GDM1 (cell line): ENCODE measurements around the gene ARHGAP24.
"Not testable (repeated sequence)": the region's sequence is repeated elsewhere in the genome, so short reads cannot be mapped to it uniquely, and the experiment has no call there.

Experiments
- DNase-seq: peaks from one replicate; lab custom pipeline; 2025; lab: John Stamatoyannopoulos, UW

ARHGAP24 gene

DNA sequence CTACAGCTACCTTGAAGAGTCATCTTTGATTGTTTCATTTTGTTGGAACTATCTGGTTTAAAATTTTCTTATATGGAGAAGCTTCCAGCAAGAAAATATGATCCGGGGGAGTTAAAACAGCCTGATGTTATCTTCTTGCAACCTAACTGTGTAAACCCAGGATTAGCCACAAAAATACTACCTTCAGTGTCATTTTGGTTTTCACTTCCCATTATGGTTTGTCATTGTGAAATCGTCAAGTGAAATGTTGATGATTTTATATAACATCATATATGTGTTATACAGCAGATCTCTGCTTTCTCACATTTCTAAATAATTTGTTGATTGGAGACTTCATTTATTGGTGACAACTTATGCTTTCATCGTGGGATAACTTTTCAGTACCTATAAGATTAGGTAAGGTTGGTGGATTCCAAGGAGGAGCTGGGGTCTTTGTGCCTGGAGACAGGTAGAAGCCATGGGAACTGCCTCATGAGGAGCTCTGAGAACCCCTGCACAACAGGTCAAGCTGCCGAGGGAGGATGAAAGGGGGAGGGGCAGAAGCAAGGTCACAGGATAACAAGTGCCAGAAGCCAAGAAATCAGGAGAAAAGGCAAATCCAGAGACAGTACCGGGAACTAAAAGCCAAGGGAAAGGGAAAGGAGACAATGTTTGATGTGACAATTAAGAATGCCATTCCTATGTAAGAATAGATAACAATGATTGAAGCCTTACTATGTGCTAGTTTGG, 7.2 kb downstream of the ARHGAP24 start:
- no peak for DNase-seq

DNA sequence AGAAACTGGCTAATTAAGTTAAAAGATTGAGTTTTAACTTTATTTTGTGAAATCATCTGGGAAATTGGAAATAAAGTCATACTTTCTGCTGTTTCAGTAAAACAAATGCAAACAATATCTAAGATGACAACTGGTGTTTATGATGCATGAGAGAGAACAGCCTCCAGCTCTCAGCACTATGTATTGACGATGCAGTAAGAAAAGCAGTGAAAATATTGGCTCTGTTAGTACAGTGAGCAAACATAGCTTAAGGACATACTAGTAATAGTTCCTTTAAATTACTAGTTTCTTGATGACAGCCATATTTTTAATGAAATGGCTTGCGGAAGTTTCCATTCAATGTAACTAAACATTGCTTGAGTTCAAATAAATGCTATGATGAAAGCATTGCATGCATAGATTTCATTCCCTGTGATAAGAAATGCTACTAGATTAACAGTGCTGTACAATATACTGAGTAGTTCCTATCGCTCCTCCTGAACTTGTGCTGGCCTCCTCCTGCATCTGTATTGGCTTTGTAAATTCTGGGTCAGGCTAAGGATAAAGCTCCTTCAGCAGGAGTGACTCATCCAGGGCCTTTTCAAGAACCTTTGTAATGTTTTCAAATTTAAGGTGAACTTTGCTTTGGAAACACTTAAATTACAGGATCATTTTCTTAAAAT, 11.6 kb downstream of the ARHGAP24 start:
- no peak for DNase-seq

DNA sequence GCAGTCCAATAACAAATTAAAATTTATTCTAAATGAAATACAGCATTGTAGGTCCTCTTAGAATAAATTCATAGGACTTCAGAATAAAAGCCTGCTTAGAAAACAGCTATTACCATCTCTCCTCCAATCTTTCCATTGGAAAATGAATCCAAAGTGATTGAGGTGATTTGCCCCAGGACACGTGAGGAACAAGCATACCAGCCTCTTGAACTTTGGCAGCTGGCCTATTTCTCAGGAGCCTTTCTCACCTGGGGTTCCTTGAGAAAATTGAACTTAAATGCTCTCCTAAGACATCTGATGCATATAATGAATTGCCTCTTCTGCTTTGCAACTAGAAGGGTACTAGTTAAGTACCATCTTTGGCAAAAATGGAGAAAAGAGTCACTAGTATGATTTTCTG, 13.5 kb downstream of the ARHGAP24 start:
- no peak for DNase-seq

DNA sequence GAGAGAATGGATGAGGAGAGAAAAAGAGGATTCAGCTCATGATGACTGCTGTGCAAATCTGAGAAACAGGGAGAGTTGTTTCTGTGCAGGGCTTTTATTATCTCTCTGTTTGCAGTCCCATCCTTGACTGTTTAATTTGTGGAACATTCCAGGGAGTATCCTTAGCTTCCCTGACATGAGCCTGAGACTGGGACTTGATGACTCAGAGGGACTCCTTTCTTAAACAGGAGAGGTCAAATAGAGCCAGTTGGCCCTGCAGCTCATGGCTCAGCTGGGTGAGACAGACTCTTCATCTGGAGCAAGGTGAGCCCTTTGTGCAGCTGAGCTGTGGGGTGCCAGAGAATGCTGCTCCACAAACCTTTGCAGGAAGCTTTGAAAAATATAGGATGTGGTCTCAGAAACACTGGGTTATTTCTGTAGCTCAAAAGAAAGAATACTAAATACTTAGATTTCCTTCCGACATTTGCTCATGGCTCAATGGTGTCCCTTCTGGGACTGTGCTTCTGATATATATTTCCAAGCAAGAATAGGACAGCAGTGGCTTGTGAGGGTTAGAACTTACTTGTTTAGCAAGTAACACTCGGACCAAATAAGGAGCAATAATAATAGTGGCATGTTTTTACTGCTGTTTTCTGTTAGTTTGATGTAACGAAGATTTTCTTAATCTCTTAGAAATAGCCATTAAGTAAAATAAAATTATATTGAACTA, 14.5 kb downstream of the ARHGAP24 start:
- no peak for DNase-seq

DNA sequence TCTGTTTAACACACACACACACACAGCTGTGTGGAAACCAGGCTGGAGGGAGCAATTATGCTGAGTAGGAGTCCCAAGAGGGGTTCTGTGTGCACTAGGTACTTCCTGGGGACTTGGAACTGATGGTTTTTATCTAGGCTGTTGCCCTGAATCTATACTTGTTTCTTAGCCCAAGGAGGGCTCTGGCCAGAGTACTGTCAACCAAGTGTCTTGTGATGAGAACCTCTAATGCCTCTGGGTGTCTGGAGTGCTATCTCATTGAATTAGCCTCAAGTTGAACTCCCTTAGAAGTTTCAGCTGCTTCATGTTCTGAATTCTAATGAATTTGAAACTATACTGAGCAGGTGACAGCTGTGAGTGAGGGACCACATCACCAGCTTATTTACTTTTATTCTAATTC, 16.6 kb downstream of the ARHGAP24 start:
- DNase-seq = no peak

DNA sequence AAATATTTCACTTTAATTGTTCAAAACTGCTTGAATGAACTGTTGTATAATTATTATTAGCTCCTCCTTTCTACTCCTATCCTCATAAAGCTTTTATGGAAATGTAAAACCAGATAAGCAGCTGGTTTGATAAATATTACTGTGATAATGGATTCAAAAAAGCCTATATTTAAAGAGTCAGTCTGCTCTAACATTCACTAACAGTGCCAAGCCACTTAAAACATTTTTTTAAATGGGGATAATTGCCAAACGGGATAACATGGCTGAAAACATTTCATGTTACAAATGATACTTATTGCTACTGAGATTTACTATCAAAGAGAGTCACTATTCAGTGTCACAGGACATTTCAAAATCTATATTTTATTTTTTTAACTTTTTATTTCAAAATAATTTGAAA, 17.4 kb downstream of the ARHGAP24 start:
- DNase-seq = no peak

DNA sequence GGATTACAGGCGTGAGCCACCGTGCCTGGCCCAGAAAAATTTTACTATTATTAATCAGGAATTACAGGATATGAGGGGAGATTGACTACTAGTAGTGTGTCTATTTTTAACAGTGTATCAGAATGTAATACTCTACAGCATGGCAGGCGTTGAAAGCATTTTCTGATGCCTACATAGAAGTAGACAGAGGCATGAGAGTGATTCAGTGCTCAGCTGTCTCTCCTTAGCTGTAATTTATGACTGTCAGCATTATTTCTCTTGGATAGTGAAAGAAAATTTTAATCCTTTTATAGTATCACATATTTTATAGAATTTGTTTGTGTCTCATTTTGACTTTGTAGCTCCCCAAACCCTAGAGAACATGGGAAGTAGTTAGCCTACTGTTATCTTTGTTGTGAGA, 20.7 kb downstream of the ARHGAP24 start:
- DNase-seq = no peak

DNA sequence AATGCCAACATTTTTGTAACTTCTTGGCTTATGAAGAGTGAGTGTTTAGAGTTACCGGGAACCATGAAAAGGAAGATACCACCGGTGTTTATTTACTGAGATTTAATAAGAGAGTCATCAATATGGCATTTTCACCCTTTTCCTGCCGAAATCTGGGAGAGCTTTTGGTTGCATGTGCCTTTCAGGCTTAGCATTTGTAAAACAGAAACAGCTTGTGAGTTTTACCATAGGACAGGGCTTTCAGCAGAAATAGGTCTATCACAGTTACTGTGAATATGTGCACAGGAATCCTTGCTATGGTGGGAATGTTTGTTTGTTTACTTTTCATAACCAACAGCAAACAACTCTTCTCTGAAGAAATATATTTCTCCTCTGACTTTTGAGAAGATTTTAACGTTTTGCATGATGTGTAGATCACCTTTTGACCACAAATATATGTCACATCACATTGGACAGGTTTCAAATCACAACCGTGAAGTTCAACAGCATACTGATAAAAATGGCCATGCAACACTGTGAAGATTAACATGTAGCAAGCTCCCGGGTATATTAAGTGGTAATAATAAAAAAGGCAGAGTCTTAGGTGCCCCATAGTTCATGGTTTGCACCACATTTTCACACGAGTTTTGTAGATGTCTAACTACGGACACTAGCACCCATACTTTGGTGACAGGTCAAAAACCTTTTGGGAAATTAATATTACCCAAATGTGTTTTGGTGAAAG, 21.3 kb downstream of the ARHGAP24 start:
- DNase-seq = no peak

DNA sequence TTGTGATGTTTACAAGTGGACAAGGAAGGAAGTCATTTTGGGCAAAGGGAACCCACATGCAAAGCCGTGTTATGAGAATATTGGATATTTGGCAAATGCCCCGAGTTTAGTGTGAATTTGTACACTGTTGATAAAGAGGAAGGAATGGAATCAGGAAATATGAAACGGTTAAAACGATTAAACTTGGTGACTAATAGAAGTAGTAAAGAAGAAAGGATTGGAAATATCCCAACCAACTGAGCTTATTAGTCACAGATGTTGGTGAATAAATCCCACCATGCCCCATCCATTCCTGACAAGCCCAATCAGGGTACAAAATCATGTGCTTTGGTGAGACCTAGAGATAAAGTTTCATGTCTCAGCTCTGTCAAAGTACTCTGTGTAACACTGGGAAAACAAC, 22.0 kb downstream of the ARHGAP24 start:
- DNase-seq = no peak

DNA sequence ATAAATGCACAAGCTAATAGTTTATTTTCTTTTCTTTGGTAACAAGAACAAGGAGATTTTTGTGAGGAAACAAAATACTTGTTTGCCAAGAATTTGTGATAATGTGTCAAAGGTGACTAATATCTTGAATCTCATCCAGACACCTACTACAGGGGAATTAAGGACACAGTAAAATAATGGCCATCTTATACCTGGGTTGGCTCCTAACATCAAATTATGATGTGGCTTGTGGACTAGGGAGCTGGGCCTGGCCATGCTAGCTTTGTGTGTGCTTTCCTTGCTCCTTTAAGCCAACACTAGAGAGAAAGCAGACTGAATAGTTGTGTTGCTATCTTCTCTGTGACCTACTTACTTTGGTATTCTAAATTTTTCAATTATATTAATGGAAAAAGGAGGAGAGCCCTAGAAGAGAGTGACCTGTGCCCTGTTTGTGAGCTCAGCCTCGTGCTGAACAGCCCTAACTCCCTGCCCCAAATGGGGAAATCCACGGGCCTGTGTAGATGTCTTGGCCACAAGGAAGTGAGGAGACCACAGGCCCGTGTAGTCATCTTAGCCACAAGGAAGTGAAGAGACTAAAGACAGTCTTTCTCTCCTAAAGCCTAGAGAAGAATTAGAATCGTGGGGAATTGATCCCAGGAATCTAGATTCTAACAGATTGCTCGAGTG, 23.3 kb downstream of the ARHGAP24 start:
- DNase-seq = peak; percentile 51

DNA sequence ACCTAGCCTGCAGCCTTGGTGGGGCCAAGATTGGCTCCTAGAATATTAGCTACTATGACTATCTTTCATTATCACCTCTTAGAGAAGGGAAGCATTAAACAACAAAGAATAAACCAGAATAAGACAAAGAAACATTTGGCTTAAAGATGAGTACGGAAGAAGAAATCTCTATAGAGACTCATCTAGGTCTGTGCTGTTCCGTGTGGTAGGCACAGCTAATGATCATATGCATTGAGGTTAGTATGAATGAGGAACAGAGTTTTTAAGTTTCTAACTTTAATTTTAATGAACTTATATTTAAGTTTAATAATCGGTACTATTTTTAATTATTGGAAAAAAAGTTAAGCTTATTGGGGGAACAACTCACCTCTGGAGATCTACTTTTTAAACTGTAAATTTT, 24.6 kb downstream of the ARHGAP24 start:
- DNase-seq = no peak

DNA sequence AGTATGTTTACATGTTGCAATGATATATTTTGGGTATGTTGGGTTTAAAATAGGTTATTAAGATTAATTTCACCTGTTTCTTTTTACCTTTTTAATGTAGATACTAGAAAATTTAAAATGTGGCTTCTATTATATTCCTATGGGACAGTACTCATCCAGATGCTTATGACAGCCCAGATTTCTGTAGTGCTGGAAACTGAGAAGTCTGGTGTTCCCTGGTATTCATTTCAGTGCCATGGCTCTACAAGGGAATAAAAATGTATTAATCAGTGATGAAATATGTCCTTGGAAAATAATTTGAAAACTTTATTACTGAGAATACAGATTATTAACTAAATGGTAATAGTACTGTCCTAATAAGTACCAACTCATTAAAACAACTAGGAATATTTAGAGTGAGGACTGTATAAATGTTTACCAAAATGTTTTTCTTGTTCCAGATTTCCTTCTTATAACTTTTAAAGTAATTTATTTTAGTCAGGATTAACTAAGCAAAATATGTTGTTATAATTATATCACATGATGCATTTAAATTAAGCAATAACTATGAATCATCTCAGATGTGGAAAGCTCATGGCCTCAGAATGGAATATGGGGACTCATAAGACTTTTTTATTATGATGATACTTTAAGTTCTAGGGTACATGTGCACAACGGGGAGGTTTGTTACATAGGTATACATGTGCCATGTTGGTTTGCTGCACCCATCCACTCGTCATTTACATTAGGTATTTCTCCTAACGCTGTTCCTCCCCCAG, 25.3 kb downstream of the ARHGAP24 start:
- no peak for DNase-seq

DNA sequence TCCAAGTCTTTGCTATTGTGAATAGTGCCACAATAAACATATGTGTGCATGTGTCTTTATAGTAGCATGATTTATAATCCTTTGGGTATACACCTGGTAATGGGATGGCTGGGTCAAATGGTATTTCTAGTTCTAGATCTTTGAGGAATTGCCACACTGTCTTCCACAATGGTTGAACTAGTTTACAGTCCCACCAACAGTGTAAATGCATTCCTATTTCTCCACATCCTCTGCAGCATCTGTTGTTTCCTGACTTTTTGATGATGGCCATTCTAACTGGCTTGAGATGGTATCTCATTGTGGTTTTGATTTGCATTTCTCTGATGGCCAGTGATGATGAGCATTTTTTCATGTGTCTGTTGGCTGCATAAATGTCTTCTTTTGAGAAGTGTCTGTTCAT, 26.2 kb downstream of the ARHGAP24 start:
- not testable (repeated sequence) for DNase-seq

DNA sequence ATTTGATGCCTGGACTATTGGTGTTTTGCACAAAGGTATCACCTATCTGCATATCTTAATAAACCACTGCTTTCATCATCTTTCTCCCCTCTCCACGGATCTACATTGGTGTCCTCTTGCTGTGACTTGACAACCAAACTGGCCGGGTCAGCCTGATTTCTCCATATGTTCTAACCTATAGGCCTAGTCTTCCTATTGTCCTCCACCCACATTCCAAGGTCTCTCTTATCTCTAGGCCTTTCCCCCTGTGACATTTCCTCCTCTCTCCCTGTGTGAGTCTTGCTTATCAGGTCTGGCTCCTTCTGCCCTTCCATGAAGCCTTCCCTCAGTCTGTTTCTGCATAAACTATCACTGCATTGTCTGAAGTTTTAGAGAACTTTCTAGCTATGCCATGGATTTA, 33.7 kb downstream of the ARHGAP24 start:
- no peak for DNase-seq

DNA sequence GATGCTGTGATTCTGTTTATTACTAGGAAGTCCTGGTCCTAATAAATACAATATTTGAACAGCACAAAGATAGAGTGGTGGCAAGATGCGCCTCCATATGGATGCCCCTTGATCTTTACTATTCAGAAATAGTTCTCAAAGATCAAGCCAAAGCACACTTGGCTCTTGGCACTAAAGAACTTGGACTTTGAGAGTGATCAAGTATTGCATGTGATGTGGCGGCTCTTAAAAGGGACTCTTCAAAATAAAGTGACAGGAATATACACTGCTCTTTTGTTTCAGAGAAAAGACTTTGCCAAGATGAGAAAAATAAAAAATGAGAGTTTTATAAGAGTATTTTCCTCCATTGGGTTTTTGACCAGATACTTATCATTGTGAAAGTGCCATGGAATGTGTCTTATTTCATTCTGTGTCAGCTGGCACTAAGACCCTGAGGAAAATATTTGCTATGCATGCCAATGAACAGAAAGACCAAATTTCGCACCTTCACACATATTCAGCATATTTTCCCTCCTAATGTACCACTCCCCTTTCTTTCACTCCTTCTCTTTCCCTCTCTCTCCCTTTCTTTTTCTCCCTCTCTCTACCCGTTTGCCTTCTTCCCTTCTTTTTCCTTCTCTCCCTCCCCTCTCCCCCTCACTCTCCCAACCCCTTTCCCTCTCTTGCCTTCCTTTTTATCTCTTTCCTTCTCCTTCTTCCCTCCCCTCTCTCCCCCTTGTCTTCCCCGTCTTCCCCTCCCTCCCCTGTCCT, 35.1 kb downstream of the ARHGAP24 start:
- DNase-seq = no peak

DNA sequence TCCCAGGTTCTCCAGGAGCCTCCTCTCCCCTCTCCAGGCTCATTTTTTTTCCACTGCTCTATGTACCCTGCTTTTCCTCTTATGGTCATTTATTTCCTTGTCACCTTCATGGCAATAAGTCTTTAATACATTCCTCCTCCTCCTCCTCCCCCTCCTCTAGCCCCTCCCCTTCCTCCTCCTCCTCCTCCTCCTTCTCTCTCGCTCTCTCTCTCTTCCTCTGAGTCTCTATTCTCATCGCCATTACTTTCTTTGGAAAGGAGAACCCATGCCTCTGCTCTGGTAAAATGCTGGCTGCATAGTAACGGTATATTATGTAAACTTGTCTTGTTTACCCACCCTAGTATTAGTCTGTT, 35.7 kb downstream of the ARHGAP24 start:
- no peak for DNase-seq

DNA sequence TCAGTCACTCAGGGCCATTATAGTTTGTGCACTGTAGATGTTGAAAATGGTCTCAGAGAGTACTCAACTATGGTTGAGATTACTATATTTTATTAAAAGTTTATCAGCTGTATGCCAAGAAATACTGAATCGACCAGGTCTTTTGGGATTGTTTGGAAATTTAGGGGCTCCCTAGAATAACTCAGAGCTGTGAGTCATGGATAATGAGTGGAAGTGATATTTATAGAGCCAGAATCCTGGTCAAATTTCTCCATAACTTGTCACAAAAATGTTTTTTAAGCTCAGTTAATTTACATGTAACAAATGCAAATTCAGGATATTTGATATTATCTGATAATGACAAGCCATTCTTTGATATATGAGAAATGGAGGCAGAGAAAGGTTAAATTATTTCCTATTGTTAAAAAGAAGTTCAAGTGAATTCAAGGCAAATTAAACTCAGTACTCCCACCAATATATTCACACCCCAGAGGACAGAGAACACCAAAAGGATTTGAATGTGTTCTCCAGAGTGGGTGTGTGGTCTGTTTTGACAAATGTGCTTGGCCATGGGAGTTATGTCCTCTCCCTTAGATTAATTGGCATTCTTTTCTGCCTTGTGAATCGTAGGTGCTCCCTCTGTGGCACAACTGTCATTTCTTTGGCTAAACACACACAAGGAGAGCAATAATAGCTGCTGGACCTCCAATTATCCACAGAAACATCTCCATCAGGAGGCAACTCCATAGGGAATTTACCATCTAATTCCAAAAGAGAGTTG, 37.7 kb downstream of the ARHGAP24 start:
- DNase-seq = no peak

DNA sequence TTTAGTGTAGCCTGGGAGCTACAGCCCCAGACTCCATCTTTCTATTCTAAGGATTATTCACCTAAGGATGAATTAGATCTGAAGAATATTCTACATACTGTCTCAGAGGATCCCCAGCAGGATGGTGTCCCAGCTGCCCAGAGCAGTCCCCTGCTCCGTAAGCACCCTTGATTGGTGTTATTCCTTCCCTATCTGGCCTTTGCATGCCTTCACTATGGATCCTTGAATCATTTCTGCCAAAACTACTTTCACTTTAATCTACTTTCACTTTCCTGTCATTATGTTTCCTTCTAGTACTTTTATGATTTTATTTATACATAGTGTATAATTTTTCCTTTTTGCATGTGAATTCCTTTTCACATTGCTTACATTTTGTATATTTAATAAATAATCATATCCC, 39.2 kb downstream of the ARHGAP24 start:
- DNase-seq = no peak

DNA sequence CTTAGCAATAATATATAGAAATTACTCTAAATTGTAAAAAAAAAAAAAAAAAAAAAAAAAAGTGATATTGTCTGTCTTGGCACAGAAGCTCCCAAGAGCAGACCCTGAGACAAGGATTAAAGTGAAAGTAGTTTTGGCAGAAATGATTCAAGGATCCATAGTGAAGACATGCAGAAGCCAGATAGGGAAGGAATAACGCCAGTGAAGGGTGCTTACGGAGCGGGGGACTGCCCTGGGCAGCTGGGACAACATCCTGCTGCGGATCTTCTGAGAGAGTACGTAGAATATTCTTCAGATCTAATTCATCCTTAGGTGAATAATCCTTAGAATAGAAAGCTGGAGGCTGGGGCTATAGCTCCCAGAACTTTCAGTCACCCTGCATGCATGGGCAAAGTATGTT, 39.8 kb downstream of the ARHGAP24 start:
- DNase-seq = no peak

DNA sequence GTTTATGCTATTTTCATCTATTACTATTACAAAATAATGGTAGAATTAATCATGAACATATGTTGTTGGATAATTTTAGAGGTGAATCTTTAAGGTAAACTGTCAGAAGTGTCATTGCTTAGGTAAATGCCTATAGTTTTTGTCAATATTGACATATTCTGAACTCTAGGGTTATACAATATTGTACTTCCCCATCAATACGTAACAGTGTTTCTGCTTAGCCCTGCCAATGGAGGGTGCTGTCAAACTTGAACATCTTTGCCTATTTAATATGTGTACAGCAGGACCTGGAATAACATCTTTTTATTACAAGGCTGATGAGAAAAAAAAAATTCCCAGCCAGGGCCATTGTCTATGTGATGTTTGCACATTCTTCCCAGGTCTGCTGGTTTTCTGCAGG, 40.8 kb downstream of the ARHGAP24 start:
- no peak for DNase-seq
